K562 (cell line): ENCODE results near the gene CDCA3. TPM values are rescaled to one million over a fixed set of nuclear protein-coding genes. Genes with fewer than 3 reads are reported as not detected.

Source experiments
- ATAC-seq: fragments of 200-7000 bp; cut with Tn5 transposase; 3 replicates; pipeline ENCODE4 v1.9.1; 2020; ENCODE audit warnings: moderate library complexity
- BruUV-seq: library from RNA; stranded (reverse); fragments of 400-500 nt; replicated peaks from 2 replicates; lab custom pipeline; 2021; lab: Mats Ljungman, UMichigan
- CTCF ChIA-PET: fragments of 300-600 bp; formaldehyde crosslinking; extraction: SDS; loops from one replicate; lab custom pipeline; 2021; ENCODE audit warnings: low intra/inter-chr PET ratio; lab: Yijun Ruan, JAX
- POLR2A ChIA-PET: fragments of 300-600, 350-650 bp; sonication (Branson Sonifier 250); formaldehyde crosslinking; extraction: SDS; loops from one replicate; lab custom pipeline; 2021; ENCODE audit warnings: antibody characterized with exemption, inconsistent platforms; lab: Yijun Ruan, JAX
- DNase-seq, 4 experiments: peaks; one replicate each; pipeline versions ENCODE4 v3.0.0 to v3.0.0-alpha.2; 2011 to 2018; ENCODE audit warnings: low spot score in 3 of 4, mixed read lengths in 3 of 4; ENCODE audit errors: extremely low read depth in 1 of 4
- FAIRE-seq: peaks from 2 replicates; lab custom pipeline; 2011; peaks lifted over from hg19 to GRCh38; lab: Jason Lieb, UNC
- H2AFZ ChIP-seq: 2 replicates; pipeline ENCODE4 v1.6.0; 2011; ENCODE audit warnings: low read depth, low read length, control low read depth, inconsistent platforms
- H3K27ac ChIP-seq: fragments of 200-600 bp; 3 replicates; pipeline ENCODE4 v1.8.0; 2011; ENCODE audit warnings: low read depth, mild to moderate bottlenecking, control low read depth, inconsistent platforms, low read length, moderate library complexity, mixed read lengths; ENCODE audit errors: extremely low read depth
- H3K27me3 ChIP-seq, 2 experiments: fragments of 300-600 bp in 1 of 2; 2 replicates in 1 of 2; 3 replicates in 1 of 2; pipeline versions ENCODE4 v1.6.0 to v1.8.0; 2011; ENCODE audit warnings: inconsistent platforms in 2 of 2, low read length in 2 of 2, mild to moderate bottlenecking in 1 of 2, mixed read lengths in 1 of 2, moderate library complexity in 1 of 2; ENCODE audit not compliant: control insufficient read depth in 2 of 2, insufficient read depth in 2 of 2
- H3K36me3 ChIP-seq: fragments of 300-600 bp; 3 replicates; pipeline ENCODE4 v1.8.0; 2011; ENCODE audit warnings: mild to moderate bottlenecking, low read length, inconsistent platforms; ENCODE audit not compliant: control insufficient read depth, insufficient read depth
- H3K4me1 ChIP-seq, 2 experiments: fragments of 200-600 bp in 1 of 2; replicated peaks in 1 of 2; 2 replicates in 1 of 2; 3 replicates in 1 of 2; pipeline versions ENCODE4 v1.5.1 to v1.8.0; 2011; ENCODE audit warnings: inconsistent platforms in 2 of 2, low read length in 2 of 2, mild to moderate bottlenecking in 1 of 2, mixed read lengths in 1 of 2, moderate library complexity in 1 of 2; ENCODE audit not compliant: control insufficient read depth in 2 of 2, insufficient read depth in 2 of 2
- H3K4me2 ChIP-seq: 2 replicates; pipeline ENCODE4 v1.6.1; 2011; ENCODE audit warnings: low read length, control low read depth, inconsistent platforms, mixed read lengths; ENCODE audit not compliant: insufficient read depth
- H3K4me3 ChIP-seq: fragments of 200-600 bp; sonication (generic), shearing (Covaris generic); 2 replicates; pipeline ENCODE4 v1.5.1; 2016; ENCODE audit warnings: control low read depth, inconsistent platforms
- H3K79me2 ChIP-seq: fragments of 200-600 bp; 3 replicates; pipeline ENCODE4 v1.8.0; 2011; ENCODE audit warnings: low read length, inconsistent platforms; ENCODE audit not compliant: control insufficient read depth, insufficient read depth
- H3K9ac ChIP-seq, 2 experiments: 2 replicates each; pipeline versions ENCODE4 v1.6.0 to v1.6.1; 2011; ENCODE audit warnings: low read depth in 2 of 2, low read length in 2 of 2, control low read depth in 1 of 2, inconsistent platforms in 1 of 2, mild to moderate bottlenecking in 1 of 2, mixed read lengths in 1 of 2; ENCODE audit not compliant: insufficient read depth in 1 of 2
- H3K9me1 ChIP-seq: one replicate; pipeline ENCODE4 v1.6.0; 2011; ENCODE audit warnings: inconsistent platforms, mild to moderate bottlenecking, low read length, moderate library complexity; ENCODE audit not compliant: control insufficient read depth, insufficient read depth
- H3K9me3 ChIP-seq: replicated peaks from 2 replicates; pipeline ENCODE4 v1.5.1; 2011; ENCODE audit warnings: low read depth, low read length, inconsistent platforms; ENCODE audit not compliant: control insufficient read depth, insufficient read depth
- H4K20me1 ChIP-seq: replicated peaks from 2 replicates; pipeline ENCODE4 v1.6.1; 2011; ENCODE audit warnings: low read length, inconsistent platforms, mixed read lengths; ENCODE audit not compliant: control insufficient read depth, insufficient read depth
- BRD4 ChIP-seq: fragments of 200-600 bp; sonication (generic); IDR thresholded peaks from 2 replicates; pipeline ENCODE4 v1.6.1; 2017; ENCODE audit warnings: inconsistent platforms
- CBX8 ChIP-seq: fragments of 200-600 bp; sonication (generic); IDR thresholded peaks from 2 replicates; pipeline ENCODE4 v1.6.1; 2012; ENCODE audit warnings: borderline replicate concordance, mixed run types, low read depth, mild to moderate bottlenecking, moderate library complexity, mixed read lengths, low read length, control low read depth, inconsistent platforms; ENCODE audit not compliant: poor library complexity, severe bottlenecking; ENCODE audit errors: extremely low read depth
- CLOCK ChIP-seq: fragments of 250-450 bp; sonication (Bioruptor Pico); IDR thresholded peaks from 2 replicates; pipeline ENCODE4 v1.4.0; 2020; ENCODE audit warnings: mild to moderate bottlenecking, moderate library complexity, borderline replicate concordance
- DMBX1 ChIP-seq: fragments of 250-450 bp; sonication (Bioruptor Pico); IDR thresholded peaks from 2 replicates; pipeline ENCODE4 v1.8.0; 2022; ENCODE audit warnings: inconsistent platforms, mild to moderate bottlenecking, moderate library complexity, borderline replicate concordance
- GATA2 ChIP-seq: sonication (generic); formaldehyde crosslinking; IDR thresholded peaks from 2 replicates; pipeline ENCODE4 v1.4.0; 2020; ENCODE audit warnings: mild to moderate bottlenecking, missing genetic modification reagents
- HEY1 ChIP-seq: fragments of 250-450 bp; sonication (Bioruptor Pico); IDR thresholded peaks from 2 replicates; pipeline ENCODE4 v1.5.0; 2020; ENCODE audit warnings: mild to moderate bottlenecking, moderate library complexity, borderline replicate concordance
- KLF1 ChIP-seq: fragments of 450-650 bp; IDR thresholded peaks from 2 replicates; pipeline ENCODE4 v1.6.1; 2016; ENCODE audit warnings: missing genetic modification characterization, missing compliant biosample characterization
- NCOA4 ChIP-seq: fragments of 450-650 bp; IDR thresholded peaks from 2 replicates; pipeline ENCODE4 v1.6.1; 2018; ENCODE audit warnings: mild to moderate bottlenecking; ENCODE audit not compliant: partially characterized antibody
- SIRT6 ChIP-seq: IDR thresholded peaks from one replicate; pipeline ENCODE4 v1.6.1; 2012; ENCODE audit warnings: low read depth, mild to moderate bottlenecking, control low read depth, inconsistent platforms, low read length, moderate library complexity
- TRIM28 ChIP-seq: fragments of 450-650 bp; IDR thresholded peaks from 2 replicates; pipeline ENCODE4 v1.6.1; 2017
- ZBTB9 ChIP-seq: fragments of 450-650 bp; formaldehyde crosslinking; IDR thresholded peaks from 2 replicates; pipeline ENCODE4 v1.4.0; 2020; ENCODE audit warnings: mild to moderate bottlenecking, moderate library complexity
- ZNF354B ChIP-seq: fragments of 250-450 bp; sonication (Bioruptor Pico); IDR thresholded peaks from 2 replicates; pipeline ENCODE4 v1.4.0; 2020
- ZNF449 ChIP-seq: fragments of 250-450 bp; sonication (Bioruptor Pico); IDR thresholded peaks from 2 replicates; pipeline ENCODE4 v1.8.0; 2022; ENCODE audit warnings: moderate library complexity, mild to moderate bottlenecking, inconsistent platforms
- ZNF507 ChIP-seq: conservative IDR thresholded peaks from 2 replicates; pipeline ENCODE4 v1.6.1; 2017; ENCODE audit warnings: missing genetic modification characterization, missing compliant biosample characterization
- ZNF584 ChIP-seq: fragments of 200-800 bp; sonication (Bioruptor generic); IDR thresholded peaks from 2 replicates; pipeline ENCODE4 v1.6.1; 2016; ENCODE audit warnings: low read depth, mild to moderate bottlenecking, missing genetic modification characterization, missing compliant biosample characterization
- WGBS: fragments of 100-300 bp; shearing (Covaris generic); methylation state at CpG from one replicate; pipeline ENCODE4 v1.1.6; 2016; ENCODE audit warnings: low coverage, mixed read lengths; ENCODE audit not compliant: insufficient coverage; ENCODE audit errors: missing lambda C conversion rate; 5-methylcytosine and 5-hydroxymethylcytosine counted together
- in situ Hi-C: fragments of 300-500 bp; cut with MboI; formaldehyde crosslinking; loops from 4 replicates; pipeline ENCODE4 v1.15.0; 2018; ENCODE audit warnings: inconsistent platforms, mixed read lengths
- intact Hi-C: fragments of 100-400 bp; cut with micrococcal nuclease; formaldehyde crosslinking; loops from 2 replicates; pipeline ENCODE4 v1.14.2; 2022
- polyA plus RNA-seq, 8 experiments: library from polyadenylated mRNA; depleted of rRNA in 4 of 8; stranded (reverse) in 5 of 8; unstranded in 3 of 8; fragments of >200 nt; fragmentation: Nextera tagmentation in 2 of 8; fragmentation: Illumina TruSeq in 1 of 8; extraction: Ambion mirVana in 2 of 8; extraction: Trizol in 1 of 8; gene quantifications; 2 replicates each; pipeline versions ENCODE4 v1.2.1 to v1.2.3, GENCODE V29; 2011 to 2014; ENCODE audit warnings: inconsistent platforms in 1 of 8, missing spikeins in 1 of 8
- total RNA-seq, 7 experiments: library from RNA; depleted of rRNA in 6 of 7; stranded (reverse); fragments of >200 nt in 6 of 7; fragmentation: Illumina TruSeq in 2 of 7; extraction: Trizol in 2 of 7; gene quantifications; 2 replicates each; pipeline versions ENCODE4 v1.2.1 to v1.2.3, GENCODE V29; 2011 to 2021; ENCODE audit warnings: low replicate concordance in 1 of 7

Gene CDCA3
- total and polyA plus RNA-seq, 9 of the 15 experiments (the other 6 are each of a cell fraction or from before 2014, with no cell fraction given), result 24.2 to 80.8 (median 55.1) TPM

- H2AFZ ChIP-seq, result peak overlapping the region; percentile 92
- FAIRE-seq (peak; percentile 93), ATAC-seq (peak; percentile 97), DNase-seq (peak; percentile 89 to 96 (median 92))
- peak overlapping the region; percentile 90 for H3K9ac ChIP-seq
- peak overlapping the region; percentile 74 for H3K4me2 ChIP-seq
- peak overlapping the region; percentile 96 for H3K27ac ChIP-seq
- under 1% methylated on average over 39 of the region's 68 CpGs for WGBS
- peaks cover 12 to 19% of the 10 kb centered on the region in 2 experiments; a peak in 4 of 5 replicates for H3K4me1 ChIP-seq
- in situ Hi-C loops (no loop called here), intact Hi-C loops (loop anchor here (2.0 kb wide), 1 partner anchor 18 kb away; the partner anchor contains the start of gene SPSB2)
- no peaks in the 10 kb centered on the region for H3K36me3 ChIP-seq
- no peaks in the 10 kb centered on the region for H3K9me1 ChIP-seq
- H4K20me1 ChIP-seq, result no peaks in the 10 kb centered on the region
- ChIA-PET POLR2A (interaction anchor here (0.6 to 1.8 kb wide), 15 partner anchors 9 to 333 kb away, joined by 3 to 18 read pairs (median 4); partner anchors contain the start of genes C12orf57, CDCA3, RNU7-1 and SPSB2), CTCF (no interaction called here)
- 0 out of 3 replicates have a peak, but pooled peaks cover 2% of the 10 kb centered on the region for H3K79me2 ChIP-seq
- no peaks in the 10 kb centered on the region for H3K9me3 ChIP-seq
- BruUV-seq, result no TSS peak
- H3K27me3 ChIP-seq, result no peaks in the 10 kb centered on the region
- H3K4me3 ChIP-seq, result peak overlapping the region; percentile 42
- TF ChIP-seq ZBTB9 (CRISPR knock-in tag) (0 out of 2 replicates have a peak, but pooled peaks have one; percentile 19), DMBX1 (no peak), ZNF507 (tag) (no peak), BRD4 (peak; percentile 83; the same call in 1 of the 2 replicates), CBX8 (no peak), KLF1 (tag) (0 out of 2 replicates have a peak, but pooled peaks have one; percentile 40), ZNF584 (CRISPR knock-in tag) (no peak), SIRT6 (no peak), ZNF354B (CRISPR knock-in tag) (no peak), NCOA4 (no peak), TRIM28 (no peak), ZNF449 (CRISPR knock-in tag) (no peak), CLOCK (no peak), HEY1 (no peak), GATA2 (CRISPR knock-in tag) (no peak)
Measured at GRCh38 chr12:6890789-6891645, 39.9 kb upstream of the CDCA3 start.
